ENCODE results near the gene DCTN4. TPM values are rescaled to one million over a fixed set of nuclear protein-coding genes. Genes with fewer than 3 reads are reported as not detected.
A peak's percentile ranks its signal among the peaks of the same experiment; 100 is the strongest.

Gene DCTN4
- total RNA-seq, 1 donor, result 73.9 TPM

GRCh38 chr5:150765799-150766169, 7.0 kb upstream of the DCTN4 start:
- DNase-seq (ENCODE audit: low read depth), result no peak
- TF ChIP-seq CTCF (IDR thresholded peaks at IDR 0.05; ENCODE audit: insufficient read depth, low read length), result no peak
- H3K4me3 ChIP-seq (ENCODE audit: low read depth, low read length), result no peak overlapping the region

DNA sequence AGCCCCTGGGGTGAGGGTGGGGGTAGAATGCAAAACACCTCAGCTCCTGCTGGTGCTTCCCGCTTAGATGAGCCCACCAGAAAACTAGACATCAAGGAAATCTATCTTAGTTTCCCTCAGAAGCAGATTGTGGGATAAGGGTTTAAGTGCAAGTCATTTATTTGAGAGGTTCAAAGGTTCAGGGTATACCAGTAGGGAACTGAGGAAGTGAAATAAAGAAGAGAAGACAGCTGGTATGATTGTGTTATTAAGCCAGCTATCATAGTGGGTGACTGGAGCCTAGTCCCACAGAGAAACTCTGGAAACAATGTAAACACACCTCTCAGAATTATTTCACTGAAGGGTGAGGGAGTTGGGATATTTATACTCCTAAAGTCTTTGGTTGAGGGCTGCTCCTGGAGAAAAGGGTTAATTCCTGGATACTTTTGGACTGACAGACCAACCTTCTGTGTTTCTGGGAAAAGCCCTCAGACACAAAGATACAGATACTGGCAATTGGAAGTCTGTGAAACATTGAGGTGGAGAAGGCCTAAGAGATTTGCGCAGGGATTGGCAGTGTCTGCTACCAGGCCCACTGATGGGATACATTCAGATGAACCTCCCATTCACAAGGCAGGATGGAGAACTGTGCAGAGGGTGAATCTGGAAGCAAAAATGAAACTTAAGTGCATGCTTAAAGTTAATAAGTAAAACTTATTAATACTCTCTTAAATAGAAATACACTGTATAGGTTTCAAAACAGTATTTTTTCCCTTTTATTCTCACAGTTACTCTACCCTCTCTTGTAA, 6.4 kb upstream of the DCTN4 start:
- no peak for TF ChIP-seq CTCF (IDR thresholded peaks at IDR 0.05; ENCODE audit: insufficient read depth, low read length)
- H3K4me3 ChIP-seq (ENCODE audit: low read depth, low read length), result no peak overlapping the region
- no peak for DNase-seq (ENCODE audit: low read depth)

- no peak overlapping the region for H3K4me3 ChIP-seq (ENCODE audit: low read depth, low read length)
- TF ChIP-seq CTCF (IDR thresholded peaks at IDR 0.05; ENCODE audit: insufficient read depth, low read length), result no peak
- no peak for DNase-seq (ENCODE audit: low read depth)
These were observed 5.7 kb upstream of the DCTN4 start for GRCh38 chr5:150764530-150764929.

DNA sequence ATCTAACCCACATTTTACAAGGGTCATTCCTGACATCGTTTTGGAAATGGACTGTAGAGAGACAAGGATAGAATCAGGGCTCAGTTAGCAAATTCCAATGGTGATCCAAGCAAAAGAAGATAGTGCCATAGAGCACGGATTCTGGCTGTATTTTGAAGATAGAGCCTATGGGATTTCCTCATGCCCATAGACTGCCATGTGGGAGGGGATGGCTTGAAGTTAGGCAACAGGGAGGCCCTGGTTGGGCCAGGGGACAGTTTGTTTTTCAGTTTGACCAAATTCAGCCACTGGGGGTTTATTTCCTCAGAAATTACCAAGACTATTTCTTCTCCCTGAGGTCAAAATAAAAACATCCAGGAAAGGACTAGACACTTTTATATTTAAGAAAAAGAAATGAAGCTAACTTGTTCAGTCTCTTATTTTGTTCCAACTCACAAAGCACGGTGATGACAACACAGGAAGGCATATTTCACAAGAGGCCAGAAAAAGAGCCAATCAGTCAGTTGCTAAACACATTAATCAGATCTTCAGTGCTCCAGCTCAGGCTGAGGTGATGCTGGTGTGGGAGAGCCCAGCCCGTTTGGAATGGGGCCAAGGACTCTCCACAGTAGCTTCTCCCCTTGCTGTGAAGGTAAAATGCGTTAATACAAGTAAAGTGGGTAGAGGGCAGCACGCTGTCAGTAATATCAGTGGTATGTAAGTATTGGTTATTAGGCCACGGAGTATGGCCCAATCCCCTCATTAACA, 4.4 kb upstream of the DCTN4 start:
- no peak overlapping the region for H3K4me3 ChIP-seq (ENCODE audit: low read depth, low read length)
- DNase-seq (ENCODE audit: low read depth), result peak; percentile 92
- TF ChIP-seq CTCF (IDR thresholded peaks at IDR 0.05; ENCODE audit: insufficient read depth, low read length), result no peak

DNA sequence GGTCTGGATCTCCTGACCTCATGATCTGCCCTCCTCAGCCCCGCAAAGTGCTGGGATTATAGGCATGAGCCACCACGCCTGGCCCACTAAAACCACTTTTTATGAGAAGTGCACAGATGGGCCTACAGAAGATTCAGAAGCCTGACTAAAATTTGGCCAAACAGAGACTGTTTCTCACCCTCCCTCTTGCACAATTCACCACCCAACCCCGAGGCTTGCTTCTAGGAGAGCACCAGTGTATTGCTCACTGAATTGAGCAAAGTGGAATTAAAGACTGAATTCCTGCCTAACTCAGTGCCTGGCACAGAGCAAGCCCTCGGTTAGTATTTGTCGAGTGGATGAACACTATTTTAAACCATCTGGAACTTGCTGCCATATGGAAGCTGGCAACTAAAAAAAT, 3.4 kb upstream of the DCTN4 start:
- DNase-seq (ENCODE audit: low read depth), result peak; percentile 24
- H3K4me3 ChIP-seq (ENCODE audit: low read depth, low read length), result no peak overlapping the region
- no peak for TF ChIP-seq CTCF (IDR thresholded peaks at IDR 0.05; ENCODE audit: insufficient read depth, low read length)

DNA sequence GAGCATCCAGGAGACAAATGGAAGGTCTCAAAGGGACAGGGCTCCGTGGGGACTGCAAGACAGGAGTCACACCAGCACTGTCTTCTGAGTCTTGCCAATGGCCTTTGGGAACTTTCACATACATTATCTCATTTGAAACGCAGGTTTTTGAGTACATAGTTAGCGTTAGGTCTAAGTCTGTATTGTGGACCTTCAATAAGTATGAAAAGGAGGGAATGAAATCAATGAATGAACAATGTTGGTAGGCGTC, 442 bp upstream of the DCTN4 start:
- peak overlapping the region; percentile 59 for H3K4me3 ChIP-seq (ENCODE audit: low read depth, low read length)
- TF ChIP-seq CTCF (IDR thresholded peaks at IDR 0.05; ENCODE audit: insufficient read depth, low read length), result no peak
- no peak for DNase-seq (ENCODE audit: low read depth)

All from fibroblast of the aortic adventitia (primary cell).